ENCODE data around the gene PADI2. TPM values are rescaled to one million over a fixed set of nuclear protein-coding genes. Genes with fewer than 3 reads are reported as not detected.
"Not testable (repeated sequence)": the region's sequence is repeated elsewhere in the genome, so short reads cannot be mapped to it uniquely, and the experiment has no call there.

The PADI2 gene
- total RNA-seq, 1 experiment from 2014 or later, result 0.10 TPM

GRCh38 chr1:17091252-17091651 is 28.0 kb downstream of the PADI2 start:
- no peak for DNase-seq (ENCODE audit: extremely low read depth, low read depth)

DNA sequence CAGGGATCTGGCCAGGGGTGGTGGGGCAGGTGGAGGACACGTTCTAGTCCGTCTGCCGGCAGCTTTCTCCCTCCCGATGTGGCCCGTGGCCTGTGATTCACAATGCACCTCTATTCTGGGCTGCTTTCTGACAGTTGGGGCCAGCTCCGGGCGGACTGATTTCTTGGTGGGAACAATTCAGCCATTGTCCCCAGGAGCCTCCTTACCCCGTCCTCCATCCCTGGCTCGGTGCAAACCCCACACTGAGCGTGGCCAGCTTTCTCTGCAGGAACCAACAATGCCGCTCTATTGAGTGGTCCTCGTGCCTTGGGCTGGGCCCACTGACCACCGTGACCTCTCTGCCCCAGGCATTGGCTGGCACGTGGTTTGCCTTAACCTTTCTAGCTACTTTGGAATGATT is 29.7 kb downstream of the PADI2 start:
- DNase-seq (ENCODE audit: extremely low read depth, low read depth), result no peak

DNA sequence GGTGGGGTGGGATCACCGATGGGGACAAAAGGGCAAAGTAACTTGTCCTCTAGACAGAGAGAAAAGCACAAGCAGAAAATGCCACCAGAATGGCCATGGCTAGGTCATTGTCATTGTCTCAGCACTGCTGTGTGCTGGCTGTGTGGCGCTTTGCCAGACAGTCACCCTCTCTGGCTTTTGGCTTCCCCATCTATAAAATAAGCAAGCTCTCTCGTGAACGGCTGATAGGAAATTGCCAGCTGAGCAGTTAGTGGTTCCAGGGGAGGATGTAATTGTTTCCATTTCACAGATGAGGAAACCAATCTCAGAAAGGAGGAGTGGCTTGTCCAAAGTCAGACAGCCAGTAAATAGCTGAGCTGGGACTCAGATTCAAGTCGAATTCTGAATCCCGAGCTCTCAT is 32.5 kb downstream of the PADI2 start:
- DNase-seq (ENCODE audit: extremely low read depth, low read depth), result no peak

GRCh38 chr1:17084787-17085186 is 34.5 kb downstream of the PADI2 start:
- no peak for DNase-seq (ENCODE audit: extremely low read depth, low read depth)

DNA sequence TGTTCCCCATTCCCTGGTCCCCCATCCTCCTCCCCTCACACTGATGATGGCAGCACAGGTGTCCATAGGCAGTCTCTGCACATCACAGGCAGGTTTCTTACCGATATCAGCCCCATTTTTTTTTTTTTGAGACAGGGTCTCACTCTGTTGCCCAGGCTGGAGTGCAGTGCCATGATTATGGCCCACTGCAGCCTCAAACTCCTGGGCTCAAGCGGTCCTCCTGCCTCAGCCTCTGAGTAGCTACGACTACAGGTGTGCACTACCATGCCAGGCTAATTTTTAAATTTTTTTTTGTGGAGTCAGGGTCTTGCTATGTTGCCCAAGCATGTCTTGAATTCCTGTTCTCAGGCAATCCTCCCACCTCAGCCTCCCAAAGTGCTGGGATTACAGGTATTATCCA is 36.5 kb downstream of the PADI2 start:
- DNase-seq (ENCODE audit: extremely low read depth, low read depth), result no peak

- no peak for DNase-seq (ENCODE audit: extremely low read depth, low read depth)
These were observed 37.8 kb downstream of the PADI2 start for GRCh38 chr1:17081439-17081838.

DNA sequence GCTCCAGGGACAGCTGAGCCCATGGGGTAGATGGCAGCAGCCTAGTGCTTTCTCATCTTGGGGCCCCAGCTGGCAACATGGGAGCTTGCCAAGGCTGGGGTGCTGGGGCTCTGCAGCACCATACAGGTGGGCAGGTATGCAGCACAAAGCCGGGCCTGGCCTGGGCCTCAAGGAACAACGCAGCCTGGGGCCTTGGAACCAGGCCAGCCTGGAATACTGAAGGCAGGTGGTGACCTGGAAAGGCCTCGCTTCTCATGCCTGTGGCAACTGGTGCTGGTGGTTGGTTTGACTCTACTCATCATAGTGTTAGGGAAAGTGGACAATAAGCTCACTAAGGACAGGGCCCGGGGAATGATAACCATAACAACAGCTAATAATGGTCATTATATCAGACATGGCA is 38.4 kb downstream of the PADI2 start:
- no peak for DNase-seq (ENCODE audit: extremely low read depth, low read depth)

GRCh38 chr1:17080085-17080759 is 39.0 kb downstream of the PADI2 start:
- no peak for DNase-seq (ENCODE audit: extremely low read depth, low read depth)

DNA sequence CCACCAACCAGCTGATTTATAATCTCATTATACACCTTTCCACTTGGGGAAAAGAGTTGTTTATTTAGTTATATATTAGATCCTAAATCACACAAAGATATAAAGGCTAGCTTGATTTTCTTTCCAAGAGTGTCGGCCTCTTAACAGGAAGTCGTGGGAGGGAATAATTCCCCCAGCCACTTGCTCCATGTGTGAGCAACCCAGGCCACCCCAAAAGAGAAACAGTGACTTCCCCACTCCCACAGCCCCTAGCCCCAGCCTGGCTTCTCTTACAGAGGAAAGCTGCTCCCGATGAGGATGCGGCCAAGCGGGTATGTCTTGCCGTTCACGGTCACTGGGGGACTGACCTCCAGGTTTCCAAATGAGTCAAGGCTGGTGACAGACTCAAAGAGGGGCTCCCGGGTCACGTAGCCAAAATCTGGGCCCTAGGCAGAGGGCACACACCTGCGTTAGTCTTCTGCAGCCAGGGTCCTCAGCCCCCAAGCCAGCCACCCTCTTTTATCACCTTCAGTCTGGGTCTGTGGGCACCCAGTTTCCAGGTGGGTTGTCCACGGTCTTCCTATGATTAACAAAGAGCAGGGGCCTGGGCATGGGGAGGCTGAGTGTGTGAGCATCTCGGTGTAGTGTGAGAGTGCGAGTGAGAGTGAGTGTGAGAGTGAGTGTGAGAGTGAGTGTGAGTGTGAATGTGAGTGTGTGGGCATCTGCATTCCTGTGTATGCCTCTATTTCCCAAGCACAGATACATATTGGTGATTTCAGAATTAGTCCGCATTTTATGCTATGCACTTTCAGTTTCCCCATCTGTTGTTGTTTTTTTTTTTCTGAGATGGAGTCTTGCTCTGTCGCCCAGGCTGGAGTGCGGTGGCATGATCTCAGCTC is 40.0 kb downstream of the PADI2 start:
- no peak for DNase-seq (ENCODE audit: extremely low read depth, low read depth)

DNA sequence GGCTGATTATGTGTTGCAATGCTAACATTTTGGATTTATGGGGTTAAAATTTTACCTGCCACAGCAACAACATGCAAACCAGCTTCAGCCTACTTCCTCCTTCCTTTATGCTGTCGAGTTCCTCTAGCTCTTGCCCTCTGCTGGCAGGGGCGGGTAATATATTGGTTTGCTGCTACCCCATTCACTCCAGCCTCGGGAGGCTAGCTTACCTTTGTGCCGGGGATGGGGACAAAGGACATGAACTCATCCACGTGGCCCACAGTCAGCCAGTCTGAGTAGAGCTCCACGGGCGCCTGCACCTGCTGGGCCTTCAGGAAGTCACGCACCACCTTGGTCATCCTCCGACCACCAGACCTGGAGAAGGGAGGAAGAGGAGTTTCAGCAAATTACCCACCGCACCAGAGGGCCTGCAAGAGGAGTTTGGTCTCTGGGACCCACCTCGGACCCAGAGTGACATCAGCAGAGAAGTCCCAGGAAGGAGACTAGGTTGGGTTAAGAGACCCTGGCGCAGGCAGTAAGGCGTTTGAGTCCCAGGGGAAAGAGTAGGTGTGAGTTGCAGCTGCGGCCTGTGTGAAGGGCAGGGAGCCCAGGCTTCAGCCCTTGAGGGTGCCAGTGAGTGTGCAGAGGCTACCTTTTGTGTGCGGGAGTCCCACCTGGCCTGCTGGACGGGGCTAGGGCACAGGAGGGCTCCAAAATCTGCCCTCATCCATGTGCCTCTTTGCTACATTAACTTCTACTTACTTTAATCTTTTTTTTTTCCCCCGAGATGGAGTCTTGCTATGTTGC is 43.6 kb downstream of the PADI2 start:
- DNase-seq (ENCODE audit: extremely low read depth, low read depth), result peak; percentile 20

- DNase-seq (ENCODE audit: extremely low read depth, low read depth), result no peak
These were observed 47.5 kb downstream of the PADI2 start for GRCh38 chr1:17071794-17072193.

DNA sequence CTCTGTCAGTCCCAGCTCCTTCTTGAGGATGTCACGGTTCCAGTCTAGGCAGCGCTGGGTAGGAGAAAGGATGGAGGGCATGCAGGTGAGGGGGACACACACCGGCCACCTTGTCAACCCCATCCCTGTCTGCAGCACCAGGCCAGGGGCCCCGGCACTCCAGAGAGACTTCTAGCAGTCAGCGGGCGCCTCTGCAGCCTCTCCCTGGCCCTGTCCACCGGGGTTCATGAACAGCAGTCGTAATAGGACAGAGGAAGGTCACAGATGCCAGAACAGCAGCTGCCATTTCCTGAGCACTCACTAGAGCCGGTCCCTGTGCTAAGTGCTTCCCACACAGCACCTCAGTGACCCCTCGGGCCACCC is 49.1 kb downstream of the PADI2 start:
- no peak for DNase-seq (ENCODE audit: extremely low read depth, low read depth)

DNA sequence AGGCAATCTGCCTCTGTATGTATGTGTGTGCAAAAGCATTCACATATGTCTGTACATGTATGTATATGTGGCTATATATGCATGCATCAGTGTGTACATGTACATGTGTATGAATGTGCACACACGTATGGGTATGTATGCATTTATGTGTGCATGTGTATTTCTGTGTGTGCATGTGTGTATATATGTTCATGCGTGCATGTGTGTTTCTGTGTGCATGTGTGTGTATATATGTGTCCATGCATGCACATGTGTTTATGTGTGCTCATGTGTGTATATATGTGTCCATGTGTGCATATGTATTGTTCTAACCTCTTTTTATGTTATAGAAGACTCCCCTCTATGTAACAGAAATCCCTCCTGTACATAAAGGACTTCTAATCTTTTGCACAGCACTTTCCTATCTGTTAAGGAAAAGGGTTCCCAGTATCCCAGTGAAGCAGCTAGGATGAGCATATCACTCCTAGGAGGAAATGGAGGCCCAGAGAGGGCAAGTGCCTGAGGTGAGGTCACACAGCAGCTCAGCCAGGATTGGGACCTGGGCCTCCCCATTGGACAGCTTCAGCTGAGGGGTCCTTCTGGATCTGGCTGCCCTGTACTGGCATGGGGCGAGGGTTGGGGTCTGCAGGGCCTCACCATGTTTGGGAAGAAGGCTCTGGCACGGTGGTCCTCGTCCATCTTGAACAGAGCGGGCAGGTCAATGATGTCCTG is 49.6 kb downstream of the PADI2 start:
- DNase-seq (ENCODE audit: extremely low read depth, low read depth), result no peak

DNA sequence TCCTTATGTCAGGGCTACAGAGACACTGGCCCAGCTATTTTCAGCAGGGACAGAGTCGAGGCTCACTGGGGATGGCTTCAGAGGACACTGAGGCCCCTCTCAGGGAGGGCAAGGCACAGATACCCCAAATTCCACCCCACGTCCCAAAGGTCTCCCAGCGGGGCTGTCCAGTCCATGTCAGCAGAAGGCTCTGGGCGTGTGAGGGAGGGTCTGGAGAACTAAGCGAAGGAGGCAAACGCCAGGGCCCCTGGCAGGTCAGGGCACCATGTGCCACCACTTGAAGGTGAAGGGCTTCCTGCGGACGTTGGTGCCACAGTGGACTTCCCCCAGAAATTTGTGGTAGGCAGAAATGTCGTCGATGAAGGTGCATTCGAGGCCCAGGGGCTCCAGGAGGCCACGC is 50.5 kb downstream of the PADI2 start:
- no peak for DNase-seq (ENCODE audit: extremely low read depth, low read depth)

DNA sequence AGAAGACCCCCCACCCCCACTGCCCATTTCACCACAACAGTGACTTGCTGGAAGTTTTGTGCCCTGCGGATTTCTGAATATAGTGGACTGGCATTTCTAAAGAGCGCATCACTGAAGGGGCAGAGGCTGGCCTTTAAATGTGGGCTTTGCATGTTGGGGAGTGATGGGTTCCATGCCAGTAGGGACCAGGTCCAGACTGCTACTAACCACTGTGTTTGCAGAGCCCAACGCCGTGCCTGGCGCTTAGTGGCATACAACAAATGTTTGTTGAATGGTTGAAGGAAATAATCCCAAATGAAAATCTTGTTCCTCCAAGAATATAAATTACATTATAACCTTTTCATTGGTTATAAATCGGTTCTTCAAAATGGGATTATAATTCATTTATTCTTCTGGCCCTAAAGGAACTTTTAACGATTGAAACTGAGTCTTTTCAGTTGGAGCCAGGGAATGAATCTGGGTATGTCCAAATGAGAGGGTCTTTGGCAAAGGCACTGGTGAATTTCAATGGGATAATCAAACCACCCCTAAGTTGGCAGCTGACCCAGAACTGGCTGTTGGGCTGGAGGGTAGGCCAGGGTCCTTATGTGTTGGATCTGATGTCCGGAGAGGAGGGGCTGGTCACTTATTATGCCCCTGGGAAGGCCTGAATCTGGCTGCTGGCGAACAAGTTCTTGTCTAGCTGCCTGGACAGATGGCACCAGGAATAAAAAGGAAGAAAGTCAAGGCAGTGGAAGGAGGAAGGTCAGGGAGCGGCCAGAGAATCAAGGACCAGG is 51.6 kb downstream of the PADI2 start:
- no peak for DNase-seq (ENCODE audit: extremely low read depth, low read depth)

- DNase-seq (ENCODE audit: extremely low read depth, low read depth), result no peak
These were observed 52.2 kb downstream of the PADI2 start for GRCh38 chr1:17067069-17067426.

GRCh38 chr1:17066361-17067068 is 52.7 kb downstream of the PADI2 start:
- DNase-seq (ENCODE audit: extremely low read depth, low read depth), result no peak

GRCh38 chr1:17065666-17066065 is 53.6 kb downstream of the PADI2 start:
- DNase-seq (ENCODE audit: extremely low read depth, low read depth), result no peak

GRCh38 chr1:17062751-17063150 is 56.5 kb downstream of the PADI2 start:
- DNase-seq (ENCODE audit: extremely low read depth, low read depth), result not testable (repeated sequence)

DNA sequence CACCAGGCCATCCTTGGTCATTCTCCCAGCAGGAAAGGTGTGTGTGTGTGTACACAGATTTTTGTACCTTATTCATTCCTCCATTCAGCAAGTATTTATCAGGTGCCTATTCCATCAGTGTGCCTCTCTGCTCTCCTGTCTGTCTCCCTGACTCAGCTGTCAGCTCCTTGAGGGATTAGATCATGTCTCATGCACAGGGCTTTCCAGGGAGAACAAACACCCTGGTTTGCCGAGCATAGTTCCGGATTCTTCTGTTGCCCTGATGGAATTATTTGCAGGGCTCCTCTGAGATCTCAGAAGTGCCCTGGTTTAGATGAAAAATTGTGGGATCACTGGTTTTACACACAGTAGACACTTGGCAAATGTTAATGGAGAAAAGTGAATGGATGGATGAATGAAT is 57.4 kb downstream of the PADI2 start:
- no peak for DNase-seq (ENCODE audit: extremely low read depth, low read depth)

Measured in NCI-H460 (cell line).